Measurements from ENCODE around the gene GLP2R.

The GLP2R gene

GRCh38 chr17:9908649-9909042 lies 82.9 kb downstream of the GLP2R start:
- TF ChIP-seq CTCF (IDR thresholded peaks at IDR 0.05; ENCODE audit: low read depth, low read length, missing control alignments), result no peak
- DNase-seq (ENCODE audit: low read depth), result no peak

GRCh38 chr17:9911089-9911488 lies 85.4 kb downstream of the GLP2R start:
- TF ChIP-seq CTCF (IDR thresholded peaks at IDR 0.05; ENCODE audit: low read depth, low read length, missing control alignments), result no peak
- no peak for DNase-seq (ENCODE audit: low read depth)
- in situ Hi-C loops (cut with HindIII; ENCODE audit: low sequenced_read_pairs), result no loop called here
- H3K4me3 ChIP-seq (ENCODE audit: low read depth, low read length), result no peak overlapping the region

More at GRCh38 chr17:9908649-9909042, 82.9 kb downstream of the GLP2R start:
- in situ Hi-C loops (cut with HindIII; ENCODE audit: low sequenced_read_pairs), result no loop called here
- H3K4me3 ChIP-seq (ENCODE audit: low read depth, low read length), result no peak overlapping the region

GRCh38 chr17:9912121-9913099 lies 86.7 kb downstream of the GLP2R start:
- in situ Hi-C loops (cut with HindIII; ENCODE audit: low sequenced_read_pairs), result no loop called here
- no peak for DNase-seq (ENCODE audit: low read depth)
- TF ChIP-seq CTCF (IDR thresholded peaks at IDR 0.05; ENCODE audit: low read depth, low read length, missing control alignments), result no peak
- no peak overlapping the region for H3K4me3 ChIP-seq (ENCODE audit: low read depth, low read length)

GRCh38 chr17:9913476-9913875 lies 87.8 kb downstream of the GLP2R start:
- no peak overlapping the region for H3K4me3 ChIP-seq (ENCODE audit: low read depth, low read length)
- no peak for TF ChIP-seq CTCF (IDR thresholded peaks at IDR 0.05; ENCODE audit: low read depth, low read length, missing control alignments)
- in situ Hi-C loops (cut with HindIII; ENCODE audit: low sequenced_read_pairs), result no loop called here
- no peak for DNase-seq (ENCODE audit: low read depth)

- no peak overlapping the region for H3K4me3 ChIP-seq (ENCODE audit: low read depth, low read length)
- DNase-seq (ENCODE audit: low read depth), result no peak
- in situ Hi-C loops (cut with HindIII; ENCODE audit: low sequenced_read_pairs), result no loop called here
- no peak for TF ChIP-seq CTCF (IDR thresholded peaks at IDR 0.05; ENCODE audit: low read depth, low read length, missing control alignments)
Observed at GRCh38 chr17:9916108-9916507, 90.4 kb downstream of the GLP2R start.

- no peak overlapping the region for H3K4me3 ChIP-seq (ENCODE audit: low read depth, low read length)
- in situ Hi-C loops (cut with HindIII; ENCODE audit: low sequenced_read_pairs), result no loop called here
- no peak for DNase-seq (ENCODE audit: low read depth)
- TF ChIP-seq CTCF (IDR thresholded peaks at IDR 0.05; ENCODE audit: low read depth, low read length, missing control alignments), result no peak
Observed at GRCh38 chr17:9917131-9917530, 91.4 kb downstream of the GLP2R start.

All from astrocyte of the cerebellum (primary cell).